Measurements from ENCODE around the gene DIP2C.
"Not testable (repeated sequence)": the region's sequence is repeated elsewhere in the genome, so short reads cannot be mapped to it uniquely, and the experiment has no call there.

The DIP2C gene

GRCh38 chr10:661597-662222, 27.8 kb downstream of the DIP2C start:
- no peak for TF ChIP-seq CTCF (IDR thresholded peaks at IDR 0.05; ENCODE audit: borderline replicate concordance, control extremely low read depth, extremely low read depth, insufficient read depth, missing control alignments)
- in situ Hi-C loops (cut with MboI; ENCODE audit: low sequenced_read_pairs, unreplicated experiment), result no loop called here
- DNase-seq (ENCODE audit: low spot score), result no peak

- no peak for DNase-seq (ENCODE audit: low spot score)
- in situ Hi-C loops (cut with MboI; ENCODE audit: low sequenced_read_pairs, unreplicated experiment), result no loop called here
- TF ChIP-seq CTCF (IDR thresholded peaks at IDR 0.05; ENCODE audit: borderline replicate concordance, control extremely low read depth, extremely low read depth, insufficient read depth, missing control alignments), result no peak
Observed at GRCh38 chr10:660970-661596, 28.4 kb downstream of the DIP2C start.

DNA sequence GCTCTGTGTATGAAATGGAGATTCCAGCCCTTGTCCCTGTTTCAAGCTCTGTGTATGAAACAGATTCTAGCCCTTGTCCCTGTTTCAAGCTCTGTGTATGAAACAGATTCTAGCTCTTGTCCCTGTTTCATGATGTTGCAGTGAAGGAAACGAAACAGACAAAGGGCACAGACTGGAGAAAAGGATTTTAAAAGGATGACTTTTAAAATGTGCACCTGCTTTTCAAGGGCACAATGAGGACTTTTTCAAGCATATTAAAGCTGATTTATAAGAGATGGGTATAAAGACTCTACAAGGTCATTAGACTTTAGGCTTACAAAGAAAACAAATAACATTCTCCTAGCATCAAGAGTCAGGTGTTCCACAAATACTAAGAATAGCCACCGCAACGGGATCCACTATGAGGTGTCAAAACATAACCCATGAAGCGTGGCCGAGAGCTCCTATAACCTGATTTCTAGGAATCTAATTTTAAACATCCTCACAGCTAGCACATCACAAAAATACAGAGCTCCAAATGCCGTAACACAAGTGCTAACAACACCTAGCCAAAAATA, 29.0 kb downstream of the DIP2C start:
- in situ Hi-C loops (cut with MboI; ENCODE audit: low sequenced_read_pairs, unreplicated experiment), result no loop called here
- no peak for DNase-seq (ENCODE audit: low spot score)
- no peak for TF ChIP-seq CTCF (IDR thresholded peaks at IDR 0.05; ENCODE audit: borderline replicate concordance, control extremely low read depth, extremely low read depth, insufficient read depth, missing control alignments)

- in situ Hi-C loops (cut with MboI; ENCODE audit: low sequenced_read_pairs, unreplicated experiment), result no loop called here
- no peak for DNase-seq (ENCODE audit: low spot score)
- TF ChIP-seq CTCF (IDR thresholded peaks at IDR 0.05; ENCODE audit: borderline replicate concordance, control extremely low read depth, extremely low read depth, insufficient read depth, missing control alignments), result no peak
Observed at GRCh38 chr10:659688-660141, 29.8 kb downstream of the DIP2C start.

DNA sequence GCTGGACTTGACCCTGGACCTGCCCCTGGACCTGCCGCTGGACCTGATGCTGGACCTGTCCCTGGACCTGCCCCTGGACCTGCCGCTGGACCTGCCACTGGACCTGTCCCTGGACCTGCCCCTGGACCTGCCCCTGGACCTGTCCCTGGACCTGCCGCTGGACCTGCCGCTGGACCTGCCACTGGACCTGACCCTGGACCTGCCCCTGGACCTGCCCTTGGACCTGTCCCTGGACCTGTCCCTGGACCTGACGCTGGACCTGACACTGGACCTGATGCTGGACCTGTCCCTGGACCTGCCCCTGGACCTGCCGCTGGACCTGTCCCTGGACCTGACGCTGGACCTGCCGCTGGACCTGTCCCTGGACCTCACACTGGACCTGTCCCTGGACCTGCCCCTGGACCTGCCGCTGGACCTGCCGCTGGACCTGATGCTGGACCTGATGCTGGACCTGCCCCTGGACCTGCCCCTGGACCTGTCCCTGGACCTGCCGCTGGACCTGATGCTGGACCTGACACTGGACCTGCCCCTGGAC, 31.6 kb downstream of the DIP2C start:
- in situ Hi-C loops (cut with MboI; ENCODE audit: low sequenced_read_pairs, unreplicated experiment); DNase-seq (ENCODE audit: low spot score): not testable (repeated sequence)

DNA sequence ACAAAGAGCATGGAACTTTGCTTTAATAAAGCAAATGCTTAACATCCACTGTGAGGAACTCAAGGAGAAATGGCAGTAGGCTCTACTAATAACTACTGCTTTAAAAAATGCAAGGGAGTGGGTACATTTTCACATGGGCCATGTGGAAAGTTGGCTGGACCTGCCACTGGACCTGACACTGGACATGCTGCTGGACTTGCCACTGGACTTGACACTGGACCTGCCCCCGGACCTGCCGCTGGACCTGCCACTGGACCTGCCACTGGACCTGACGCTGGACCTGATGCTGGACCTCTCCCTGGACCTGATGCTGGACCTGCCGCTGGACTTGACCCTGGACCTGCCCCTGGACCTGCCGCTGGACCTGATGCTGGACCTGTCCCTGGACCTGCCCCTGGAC, 32.6 kb downstream of the DIP2C start:
- TF ChIP-seq CTCF (IDR thresholded peaks at IDR 0.05; ENCODE audit: borderline replicate concordance, control extremely low read depth, extremely low read depth, insufficient read depth, missing control alignments), result no peak
- DNase-seq (ENCODE audit: low spot score), result no peak
- in situ Hi-C loops (cut with MboI; ENCODE audit: low sequenced_read_pairs, unreplicated experiment), result no loop called here

- in situ Hi-C loops (cut with MboI; ENCODE audit: low sequenced_read_pairs, unreplicated experiment), result no loop called here
Observed at GRCh38 chr10:655184-655583, 34.3 kb downstream of the DIP2C start.

More at GRCh38 chr10:655184-655583, 34.3 kb downstream of the DIP2C start:
- TF ChIP-seq CTCF (IDR thresholded peaks at IDR 0.05; ENCODE audit: borderline replicate concordance, control extremely low read depth, extremely low read depth, insufficient read depth, missing control alignments), result no peak
- DNase-seq (ENCODE audit: low spot score), result no peak

All from GM13976 (cell line).